SW 1271 (cell line): Measurements from ENCODE around the gene HACE1.
A peak's percentile ranks its signal among the peaks of the same experiment; 100 is the strongest.

Source experiments
- DNase-seq, 2 experiments: peaks; one replicate each; lab custom pipeline; 2025; lab: John Stamatoyannopoulos, UW

HACE1 gene

DNA sequence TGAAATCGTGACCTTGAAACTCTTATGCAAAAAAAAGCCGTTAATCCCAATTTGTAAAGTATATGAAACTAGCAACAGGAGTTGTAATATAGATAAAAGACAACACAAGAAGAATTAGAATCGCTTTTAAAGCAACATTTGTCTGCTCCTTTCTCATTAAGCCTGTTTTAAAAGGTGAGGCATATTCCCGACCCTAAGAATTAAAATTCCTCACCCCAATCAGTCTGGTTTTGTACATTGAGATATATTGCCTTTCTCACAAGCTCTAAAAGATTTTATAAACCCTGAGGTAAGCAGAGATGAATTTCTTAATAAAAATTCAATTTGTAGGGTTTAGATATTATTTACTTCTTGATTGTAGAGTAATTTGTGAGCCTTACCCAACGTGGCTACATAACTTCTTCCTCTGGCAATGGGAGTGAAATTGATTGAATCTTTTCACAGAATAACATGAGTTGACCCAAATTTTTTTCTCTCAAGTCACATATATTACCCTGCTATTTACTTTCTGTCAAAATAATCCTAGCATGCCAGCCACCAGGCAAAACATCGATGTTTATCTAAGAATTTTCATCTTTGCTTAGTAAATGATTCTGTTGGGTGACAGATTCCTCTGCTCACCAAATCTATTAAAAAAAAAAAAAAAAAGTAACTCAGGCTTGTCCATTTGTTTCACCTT is 173.7 kb downstream of the HACE1 start:
- no peak for DNase-seq

DNA sequence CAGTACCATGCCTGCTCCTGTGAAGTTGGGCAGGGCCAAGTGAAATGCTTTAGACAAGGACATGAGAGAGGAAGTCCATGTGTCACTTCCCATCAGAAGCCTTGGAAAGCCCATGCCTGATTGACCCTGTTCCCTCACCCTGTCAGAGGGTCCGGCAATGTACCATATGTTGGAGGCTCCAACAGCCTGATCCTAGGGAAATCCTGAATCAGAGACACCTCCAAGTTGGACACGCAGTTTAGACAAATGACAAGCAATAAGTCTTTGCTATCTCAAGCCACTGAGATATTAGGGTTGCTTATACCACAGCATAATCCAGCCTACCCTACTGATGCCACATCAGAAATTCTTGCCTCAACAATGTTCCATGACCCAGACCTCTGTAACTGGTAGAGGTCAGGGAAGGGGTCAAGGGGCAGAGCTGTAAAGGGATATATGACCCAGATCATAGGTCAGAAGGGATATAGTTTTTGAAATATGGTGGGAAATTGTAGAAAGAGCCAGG is 174.8 kb downstream of the HACE1 start:
- DNase-seq, result no peak

DNA sequence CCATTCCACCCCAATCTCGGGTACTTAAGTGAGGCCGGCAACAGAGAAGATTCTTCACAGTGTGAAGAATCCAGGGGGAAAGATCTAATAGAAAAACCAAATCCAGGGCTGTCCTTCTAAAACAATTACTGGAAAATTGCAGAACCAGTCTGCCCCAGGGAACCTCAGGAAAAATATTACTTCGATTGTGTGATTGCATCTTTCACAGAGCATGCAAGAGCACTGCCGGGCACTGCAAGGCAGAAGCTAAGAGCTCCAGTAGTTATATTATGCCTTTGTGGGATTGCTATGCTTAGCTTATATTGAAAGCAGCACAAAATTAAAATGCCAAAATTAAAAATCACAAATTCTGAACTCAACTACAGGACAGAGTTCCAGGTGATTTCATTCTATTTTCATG is 175.9 kb downstream of the HACE1 start:
- no peak for DNase-seq

DNA sequence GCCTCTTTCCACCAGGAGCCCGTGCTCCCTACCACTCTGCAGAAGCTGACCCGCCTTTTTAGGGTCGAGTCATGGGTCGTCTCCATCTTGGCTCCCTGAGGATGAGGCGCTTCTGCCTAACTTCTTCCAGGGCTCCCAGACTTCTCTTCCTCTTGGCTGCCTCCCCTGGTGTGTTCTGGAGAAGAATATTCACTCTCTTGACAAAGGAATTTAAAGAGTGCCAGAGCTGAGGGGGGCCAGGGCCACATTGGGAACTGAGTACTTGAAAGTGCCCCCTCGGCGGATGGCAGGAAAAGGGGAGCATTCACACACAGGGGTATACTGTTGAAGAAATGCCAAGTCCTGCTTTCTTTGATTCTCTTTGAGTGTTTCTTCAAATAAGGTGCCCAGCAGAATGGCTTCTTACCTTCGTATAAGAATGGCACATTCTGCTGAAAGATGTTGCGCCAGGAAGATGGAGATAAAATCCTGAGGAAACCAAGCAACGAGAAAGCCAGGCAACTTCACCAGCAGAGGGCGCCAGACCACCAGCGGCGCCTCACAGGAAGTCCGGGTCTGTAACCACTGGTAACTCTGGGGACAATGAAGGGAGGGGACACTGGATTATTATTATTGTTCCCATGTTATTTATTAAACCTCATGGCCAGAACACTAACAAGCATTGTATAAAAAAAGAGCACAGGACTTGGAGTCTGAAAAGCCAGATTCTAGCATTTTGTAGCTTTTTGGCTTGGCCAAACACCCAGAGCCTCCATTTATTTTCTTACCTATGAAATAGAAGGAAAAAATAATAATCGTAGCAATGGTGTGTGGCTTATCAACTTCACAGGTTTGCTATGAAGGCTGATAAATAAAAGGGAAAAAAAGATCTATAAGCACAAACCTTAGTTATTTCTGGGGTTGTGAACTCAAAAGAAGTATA is 176.7 kb downstream of the HACE1 start:
- DNase-seq, result peak in 1 of 2 experiments; percentile 71

DNA sequence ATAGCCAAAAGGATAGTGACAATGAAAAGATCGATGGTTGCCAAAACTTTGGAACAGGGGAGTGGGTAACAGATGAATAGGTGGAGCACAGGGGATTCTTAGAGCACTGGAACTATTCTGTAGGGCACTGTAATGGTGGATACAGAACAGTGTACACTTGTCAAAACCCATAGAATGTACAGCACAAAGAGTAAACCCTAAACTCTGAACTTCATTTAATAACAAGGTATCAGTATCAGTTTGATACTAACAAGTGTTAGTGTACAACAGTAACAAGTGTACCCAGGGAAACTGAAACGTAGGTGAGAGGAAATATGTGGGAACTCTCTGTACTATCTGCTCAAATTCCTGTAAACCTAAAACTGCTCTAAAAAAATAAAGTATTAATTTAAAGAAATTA is 179.2 kb downstream of the HACE1 start:
- DNase-seq, result no peak

DNA sequence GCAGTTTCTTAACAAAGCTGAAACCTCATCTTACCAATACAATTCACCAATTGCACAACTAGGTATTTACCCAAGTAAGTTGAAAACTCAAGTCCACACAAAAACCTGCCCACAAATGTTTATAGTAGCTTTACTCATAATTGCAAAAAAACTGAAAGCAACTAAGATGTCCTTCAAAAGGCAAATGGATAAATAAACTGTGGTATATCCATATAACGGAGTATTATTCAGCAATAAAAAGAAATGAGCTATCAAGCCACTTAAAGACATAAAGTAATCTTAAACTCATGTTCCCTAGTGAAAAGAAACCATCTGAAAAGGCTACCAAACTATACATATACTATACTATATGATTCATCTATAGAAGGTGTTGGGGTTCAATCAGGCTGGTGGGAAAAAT is 179.7 kb downstream of the HACE1 start:
- no peak for DNase-seq
